CD4-positive, alpha-beta T cell treated with Interleukin-15 for 1 hour (primary cell): ENCODE measurements around the gene FMNL1.

Experiments
- DNase-seq: peaks from one replicate; pipeline ENCODE4 v3.0.0-alpha.2; 2020

FMNL1 gene, protein sequence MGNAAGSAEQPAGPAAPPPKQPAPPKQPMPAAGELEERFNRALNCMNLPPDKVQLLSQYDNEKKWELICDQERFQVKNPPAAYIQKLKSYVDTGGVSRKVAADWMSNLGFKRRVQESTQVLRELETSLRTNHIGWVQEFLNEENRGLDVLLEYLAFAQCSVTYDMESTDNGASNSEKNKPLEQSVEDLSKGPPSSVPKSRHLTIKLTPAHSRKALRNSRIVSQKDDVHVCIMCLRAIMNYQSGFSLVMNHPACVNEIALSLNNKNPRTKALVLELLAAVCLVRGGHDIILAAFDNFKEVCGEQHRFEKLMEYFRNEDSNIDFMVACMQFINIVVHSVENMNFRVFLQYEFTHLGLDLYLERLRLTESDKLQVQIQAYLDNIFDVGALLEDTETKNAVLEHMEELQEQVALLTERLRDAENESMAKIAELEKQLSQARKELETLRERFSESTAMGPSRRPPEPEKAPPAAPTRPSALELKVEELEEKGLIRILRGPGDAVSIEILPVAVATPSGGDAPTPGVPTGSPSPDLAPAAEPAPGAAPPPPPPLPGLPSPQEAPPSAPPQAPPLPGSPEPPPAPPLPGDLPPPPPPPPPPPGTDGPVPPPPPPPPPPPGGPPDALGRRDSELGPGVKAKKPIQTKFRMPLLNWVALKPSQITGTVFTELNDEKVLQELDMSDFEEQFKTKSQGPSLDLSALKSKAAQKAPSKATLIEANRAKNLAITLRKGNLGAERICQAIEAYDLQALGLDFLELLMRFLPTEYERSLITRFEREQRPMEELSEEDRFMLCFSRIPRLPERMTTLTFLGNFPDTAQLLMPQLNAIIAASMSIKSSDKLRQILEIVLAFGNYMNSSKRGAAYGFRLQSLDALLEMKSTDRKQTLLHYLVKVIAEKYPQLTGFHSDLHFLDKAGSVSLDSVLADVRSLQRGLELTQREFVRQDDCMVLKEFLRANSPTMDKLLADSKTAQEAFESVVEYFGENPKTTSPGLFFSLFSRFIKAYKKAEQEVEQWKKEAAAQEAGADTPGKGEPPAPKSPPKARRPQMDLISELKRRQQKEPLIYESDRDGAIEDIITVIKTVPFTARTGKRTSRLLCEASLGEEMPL

DNA sequence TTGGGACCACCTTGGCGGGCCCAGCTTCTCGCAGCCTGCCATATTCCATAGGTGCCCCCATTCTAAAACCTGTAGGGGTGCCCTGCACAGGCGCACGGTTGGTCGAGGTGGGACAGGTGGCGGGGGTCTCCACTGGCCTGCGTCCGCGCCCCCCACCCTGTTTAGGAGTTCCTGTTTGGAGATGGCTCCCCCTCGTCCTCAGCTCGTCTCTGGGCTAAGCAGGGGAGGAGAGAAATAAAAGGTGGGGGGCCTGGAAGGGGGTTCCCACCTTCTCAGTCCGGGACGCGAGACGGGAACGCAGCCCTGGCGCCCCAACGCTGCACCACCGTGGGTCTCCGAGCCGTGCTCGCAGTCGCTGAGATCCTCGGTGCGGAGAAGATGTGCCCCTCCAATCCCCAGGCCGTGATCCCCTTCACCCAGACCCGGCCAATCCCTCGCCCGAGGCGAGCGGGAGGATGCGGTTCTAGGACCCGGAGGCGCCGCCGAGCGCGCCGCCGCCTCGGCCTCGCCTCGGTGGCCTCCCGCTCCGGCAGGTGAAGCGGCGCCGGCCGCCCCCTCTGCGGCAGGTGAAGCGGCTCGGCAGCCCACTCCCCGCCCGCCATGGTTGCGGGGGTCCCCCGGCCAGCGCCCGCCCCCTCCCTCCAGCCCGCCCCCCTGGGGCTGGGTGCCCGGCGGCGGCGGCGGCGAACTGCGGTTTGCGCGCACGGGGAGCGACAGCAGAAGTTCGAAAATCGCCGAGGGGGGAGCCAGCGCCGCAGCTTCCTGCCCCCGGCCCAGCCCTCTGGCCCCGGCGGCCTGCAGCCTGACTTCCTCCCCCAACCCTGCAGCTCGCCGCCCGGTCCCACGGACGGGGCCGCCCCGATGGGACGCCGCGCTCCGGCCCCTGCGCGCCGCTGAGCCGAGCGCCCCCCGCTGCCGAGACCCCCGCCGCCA, at the start of gene FMNL1:
Gene FMNL1 (plus strand): TSS at position 805 of the 933 bp plus-strand sequence. CDS start 240 bp downstream, outside the sequence.
- DNase-seq, result peak; percentile 77

DNA sequence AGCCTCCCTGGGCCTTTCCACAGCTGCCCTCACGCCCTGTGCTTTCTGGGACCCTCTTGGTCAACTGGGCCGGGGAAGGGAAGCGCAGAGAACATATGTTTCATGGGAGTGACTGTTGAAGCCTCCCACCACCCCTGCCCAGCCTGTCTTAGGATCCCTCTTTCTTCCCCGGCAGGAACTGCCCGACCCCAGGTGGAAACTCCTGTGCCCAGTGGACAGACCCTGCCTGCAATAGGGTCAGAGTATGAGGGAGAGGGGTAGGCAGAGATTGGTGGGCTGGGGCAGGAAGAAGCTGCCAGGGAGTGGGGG, 49.5 kb upstream of the FMNL1 start:
- DNase-seq, result no peak

DNA sequence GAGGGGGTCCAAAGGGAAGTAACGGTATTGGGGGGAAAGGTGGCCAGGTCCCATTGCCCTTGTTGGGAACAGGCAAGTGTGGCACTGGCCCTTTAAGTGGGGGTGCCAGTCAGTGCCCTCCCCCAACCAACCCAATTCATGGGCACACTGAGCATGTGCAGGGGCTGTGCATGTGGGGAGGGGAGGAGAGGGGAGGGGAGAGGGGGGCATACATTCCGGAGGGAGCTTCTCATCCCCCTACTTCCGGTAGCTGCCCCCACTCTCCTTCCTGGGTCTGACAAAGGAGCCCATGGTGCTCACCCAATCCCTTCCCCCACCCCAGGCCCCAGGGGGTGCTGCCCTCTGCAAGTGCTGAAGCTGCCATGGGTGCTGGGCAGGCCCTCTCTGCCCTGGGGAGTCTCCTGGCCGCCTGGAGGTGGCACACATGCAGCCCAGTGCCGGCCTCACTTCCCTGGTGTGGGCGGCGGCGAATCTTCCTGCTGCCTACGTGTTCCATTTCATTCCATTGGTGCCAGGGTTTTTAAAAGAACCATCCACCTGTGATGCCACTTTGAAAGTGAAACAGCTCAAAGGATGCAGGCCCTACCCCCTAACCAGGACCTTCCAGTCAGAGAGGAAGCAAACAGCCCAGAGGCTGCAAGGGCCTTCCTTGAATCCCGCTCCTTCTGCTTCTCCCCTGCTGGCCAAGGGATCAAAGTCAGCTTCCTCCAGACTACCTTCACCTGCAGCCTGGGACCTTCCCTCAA, 49.0 kb upstream of the FMNL1 start:
- DNase-seq, result peak; percentile 38

DNA sequence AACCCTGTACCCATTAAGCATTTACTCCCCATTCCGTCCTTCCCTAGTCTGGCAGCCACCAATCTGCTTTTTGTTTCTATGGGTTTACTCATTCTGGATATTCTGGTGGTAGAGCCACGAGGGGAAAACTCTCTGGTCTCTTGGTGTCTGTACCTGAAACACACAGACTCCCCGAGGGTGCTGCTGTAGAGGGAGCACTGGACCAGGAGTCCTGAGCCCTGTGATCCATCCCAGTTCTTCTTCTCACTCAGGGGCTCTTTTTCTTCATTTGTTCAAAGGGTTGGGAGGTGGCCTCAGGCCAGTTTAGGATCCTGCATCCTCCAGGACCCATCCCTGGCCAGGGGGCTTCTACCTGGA, 45.9 kb upstream of the FMNL1 start:
- DNase-seq, result no peak

DNA sequence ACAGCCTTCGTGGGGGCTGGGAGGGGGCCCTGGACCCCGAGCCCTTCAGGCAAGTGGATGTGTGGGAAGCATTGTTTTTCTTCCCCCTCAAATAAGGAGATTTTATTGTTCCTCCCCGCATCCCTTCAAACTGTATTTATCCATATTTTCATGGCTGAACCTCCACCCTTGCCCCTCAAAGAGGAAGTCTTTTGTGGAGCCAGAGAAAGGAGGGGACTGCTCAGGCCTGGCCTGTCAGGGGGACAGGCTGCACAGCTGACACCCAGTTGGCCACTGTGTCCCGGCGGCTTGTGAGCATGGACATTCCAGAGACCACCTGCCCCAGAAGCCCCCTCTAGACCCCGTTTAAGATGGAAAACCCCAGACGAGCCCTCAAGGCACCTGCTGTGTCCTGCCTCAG, 44.1 kb upstream of the FMNL1 start:
- DNase-seq, result no peak

DNA sequence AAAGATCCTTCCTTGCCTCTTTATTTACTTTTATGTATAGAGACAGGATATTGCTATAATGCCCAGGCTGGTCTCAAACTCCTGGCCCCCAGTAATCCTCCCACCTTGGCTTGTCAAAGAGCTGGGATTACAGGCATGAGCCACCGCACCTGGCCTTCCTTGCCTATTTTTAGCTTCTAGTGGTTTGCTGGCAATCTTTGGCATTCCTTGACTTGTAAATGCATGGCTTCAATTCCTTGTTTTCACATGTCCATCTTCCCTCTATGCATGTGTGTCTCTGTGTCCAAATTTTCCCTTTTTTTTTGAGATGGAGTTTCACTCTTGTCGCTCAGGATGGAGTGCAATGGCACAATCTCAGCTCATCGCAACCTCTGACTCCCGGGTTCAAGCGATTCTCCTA, 37.5 kb upstream of the FMNL1 start:
- no peak for DNase-seq

DNA sequence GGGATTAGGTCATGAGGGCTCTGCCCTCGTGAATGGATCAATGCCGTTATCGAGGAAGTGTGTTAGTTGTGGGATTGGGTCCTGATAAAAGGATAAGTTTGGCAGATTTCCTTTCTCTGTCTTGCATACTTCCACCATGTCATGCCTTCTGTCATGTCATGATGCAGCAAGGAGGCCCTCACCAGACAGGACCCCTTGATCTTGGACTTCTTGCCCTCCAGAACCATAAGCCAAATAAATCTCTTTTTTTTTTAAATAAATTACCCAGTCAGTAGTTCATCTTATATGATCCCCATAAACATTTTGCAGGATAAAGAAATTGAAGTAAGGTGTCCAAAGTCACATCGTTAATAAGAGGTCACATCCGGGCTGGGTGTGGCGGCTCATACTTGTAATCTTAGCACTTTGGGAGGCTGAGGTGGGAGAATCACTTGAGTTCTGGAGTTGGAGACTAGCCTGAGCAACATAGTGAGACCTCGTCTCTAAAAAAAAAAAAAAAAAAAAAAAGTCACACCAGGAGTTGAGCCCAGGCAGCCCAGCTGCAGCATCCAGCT, 34.8 kb upstream of the FMNL1 start:
- DNase-seq, result no peak

DNA sequence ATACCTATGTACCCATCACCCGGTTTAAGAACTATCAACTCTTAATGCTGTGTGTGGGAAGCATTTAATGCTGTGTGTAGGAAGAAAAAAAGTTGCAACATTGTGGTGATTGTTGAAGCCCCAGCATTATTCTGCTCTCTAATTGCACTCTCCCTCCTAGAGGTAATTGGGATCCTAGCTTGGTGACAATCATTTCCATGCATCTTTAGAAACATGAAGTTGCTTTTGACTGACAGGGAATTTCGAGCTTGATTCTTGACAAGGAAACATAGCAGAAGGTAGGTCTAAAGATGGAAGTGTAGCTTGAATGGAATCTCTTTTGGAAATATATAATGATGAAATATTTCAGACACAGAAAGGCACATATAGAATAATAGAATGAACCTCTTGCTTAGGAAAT, 32.7 kb upstream of the FMNL1 start:
- DNase-seq, result no peak

DNA sequence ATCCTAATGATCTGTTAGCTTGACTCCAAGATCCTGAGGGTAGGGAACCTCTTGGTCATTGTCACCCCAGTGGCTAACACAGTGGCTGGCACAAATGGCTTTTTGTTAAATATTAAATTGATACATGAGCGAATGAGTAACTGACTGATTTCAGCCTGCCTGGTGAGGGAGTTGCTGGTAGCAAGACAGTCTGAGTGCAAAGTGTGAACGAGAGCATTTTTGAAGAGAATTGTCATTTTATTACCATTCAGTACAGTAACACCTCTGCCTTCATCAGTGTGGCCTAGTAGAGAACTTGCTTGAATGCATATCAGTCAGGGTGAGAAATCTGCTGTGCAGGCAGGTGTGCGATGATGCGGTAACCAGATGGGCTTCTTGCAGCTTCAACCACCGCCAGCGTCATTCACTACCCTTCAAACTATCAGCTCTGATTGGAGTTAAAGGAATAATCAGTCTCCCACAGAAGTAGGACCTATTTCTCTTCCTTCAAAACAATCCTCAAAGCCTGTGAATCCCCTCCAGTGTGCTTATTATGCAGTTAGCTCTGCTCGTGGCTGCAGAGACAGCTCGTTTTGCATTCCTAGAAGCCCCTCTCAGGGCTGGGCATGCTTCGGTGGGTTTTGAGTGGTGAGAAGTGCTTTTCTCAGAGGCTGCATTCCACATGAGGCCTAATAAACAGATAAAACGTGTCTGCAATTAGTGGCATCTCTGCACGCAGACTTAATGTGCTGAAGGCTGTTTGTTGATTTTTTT, 31.0 kb upstream of the FMNL1 start:
- no peak for DNase-seq

DNA sequence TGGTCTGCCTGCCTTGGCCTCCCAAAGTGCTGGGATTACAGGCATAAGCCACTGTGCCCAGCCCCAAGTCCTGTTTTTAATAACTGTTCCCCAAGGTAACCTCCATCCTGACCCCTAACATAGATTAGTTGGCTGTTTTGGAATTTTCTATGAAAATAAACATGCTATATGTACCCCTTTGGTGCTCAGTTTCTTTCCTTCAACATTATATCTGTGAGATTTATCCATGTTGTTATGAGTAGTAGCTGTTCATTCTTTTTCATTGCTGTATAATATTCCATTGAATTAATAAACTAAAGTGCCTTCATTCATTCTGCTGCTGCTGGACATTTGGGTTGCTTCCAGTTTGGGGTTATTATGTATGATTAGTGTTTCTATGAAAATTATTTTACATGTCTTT, 26.3 kb upstream of the FMNL1 start:
- no peak for DNase-seq

DNA sequence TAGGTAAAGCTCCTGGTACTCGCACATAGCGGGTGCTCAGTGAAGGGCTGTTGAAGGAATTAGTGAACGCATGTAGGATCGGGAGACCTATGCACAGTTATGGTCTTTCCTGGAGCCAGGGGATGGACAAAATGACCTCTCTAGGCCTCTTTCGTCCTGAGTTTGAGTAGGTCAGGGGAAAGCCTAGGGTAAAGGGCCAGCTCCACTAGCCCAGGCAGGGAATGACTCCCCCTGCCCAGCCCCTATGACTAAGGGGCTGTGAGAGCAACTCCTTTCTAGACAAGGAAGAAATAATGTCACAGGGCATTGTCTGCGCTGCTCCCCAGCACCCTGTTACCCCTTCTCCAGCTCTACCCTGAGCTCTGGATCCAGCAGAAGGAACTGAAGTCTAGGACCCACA, 24.6 kb upstream of the FMNL1 start:
- DNase-seq, result no peak

DNA sequence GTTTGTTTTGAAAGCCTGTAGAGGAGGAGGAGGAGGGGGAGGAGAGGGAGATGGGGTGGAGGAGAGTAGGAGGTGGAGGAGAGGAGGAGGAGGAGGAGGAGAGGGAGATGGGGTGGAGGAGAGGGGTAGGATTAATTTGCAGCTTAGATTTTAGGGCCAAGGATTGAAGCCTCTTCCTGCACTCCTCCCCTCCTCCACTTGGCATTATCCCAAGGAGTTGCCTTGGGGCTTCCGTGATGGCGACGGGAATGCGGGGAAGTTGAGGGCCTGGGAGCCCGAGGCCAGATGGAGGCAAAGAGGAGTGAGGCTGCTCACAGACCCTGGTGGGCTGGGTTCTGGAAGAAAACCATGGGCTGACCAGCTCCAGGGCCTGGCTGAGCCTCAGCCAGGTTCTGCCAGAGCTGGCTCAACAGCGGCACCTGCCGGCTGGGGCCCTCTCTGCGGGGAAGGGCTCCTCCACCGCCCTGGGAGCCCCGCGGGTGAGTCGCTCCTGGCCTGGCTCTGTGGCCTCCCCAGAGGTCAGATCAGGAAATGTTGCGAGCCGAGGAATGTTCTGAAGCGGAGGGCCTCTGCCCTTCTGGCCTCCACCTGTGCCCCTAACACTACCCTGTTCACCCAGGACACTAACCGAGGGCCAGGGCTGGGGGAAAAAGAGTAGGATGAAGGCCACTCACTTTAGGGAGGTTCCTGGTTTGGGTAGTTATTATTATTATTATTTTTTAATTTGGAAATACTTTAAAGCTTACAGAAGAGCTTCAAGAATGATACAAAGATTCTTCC, 23.9 kb upstream of the FMNL1 start:
- DNase-seq, result peak; percentile 85

DNA sequence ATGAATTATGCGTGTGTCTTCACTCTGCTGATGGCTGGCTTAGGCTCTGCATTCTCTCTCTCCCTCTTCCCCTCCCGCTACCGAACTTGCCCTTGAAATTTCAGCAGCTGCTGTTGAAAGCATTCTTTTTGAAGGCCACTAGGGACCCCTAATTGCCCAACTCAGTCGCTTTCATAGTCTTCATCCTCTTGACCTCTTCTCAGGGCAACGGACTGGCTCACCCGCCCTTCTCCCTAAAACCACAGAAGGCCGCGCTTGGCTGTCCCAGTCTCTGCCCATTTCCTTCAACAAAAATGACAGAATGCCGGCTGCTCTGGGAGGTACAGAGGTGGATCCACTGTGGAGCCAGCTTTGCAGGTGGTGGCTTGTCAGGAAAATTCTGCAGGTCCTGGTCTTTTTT, 21.0 kb upstream of the FMNL1 start:
- DNase-seq, result peak; percentile 20

DNA sequence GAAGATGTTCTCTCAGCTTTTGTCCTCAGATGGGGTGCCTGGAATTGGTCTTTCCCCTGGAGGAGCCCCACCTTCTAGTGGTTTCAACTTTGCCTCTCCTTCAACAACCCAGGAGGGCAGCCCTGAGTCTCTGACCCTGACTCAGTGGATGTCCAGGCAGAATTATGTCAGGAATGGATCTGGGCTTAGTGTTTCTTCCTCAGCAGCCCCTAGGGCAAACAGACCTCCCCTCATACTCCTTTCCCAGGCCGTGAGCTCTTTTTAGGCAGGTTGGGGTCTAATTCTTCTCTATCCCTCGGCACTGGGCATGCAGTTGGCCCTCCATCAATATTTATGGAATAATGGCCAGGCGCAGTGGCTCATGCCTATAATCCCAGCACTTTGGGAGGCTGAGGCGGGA, 20.2 kb upstream of the FMNL1 start:
- no peak for DNase-seq

DNA sequence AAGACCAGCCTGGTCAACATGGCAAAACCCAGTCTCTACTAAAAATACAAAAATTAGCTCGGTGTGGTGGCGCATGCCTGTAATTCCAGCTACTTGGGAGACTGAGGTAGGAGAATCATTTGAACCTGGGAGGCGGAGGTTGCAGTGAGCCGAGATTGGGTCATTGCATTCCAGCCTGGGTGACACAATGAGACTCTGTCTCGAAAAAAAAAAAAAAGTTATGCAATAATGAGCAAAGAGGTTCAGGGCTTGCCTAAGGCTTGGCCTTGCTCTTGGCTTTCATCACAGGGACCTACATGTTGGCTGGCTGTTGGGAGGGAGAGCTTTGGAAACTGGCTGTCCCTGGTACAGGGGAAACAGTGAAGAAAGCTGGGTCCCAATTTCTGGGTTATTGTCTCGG, 19.8 kb upstream of the FMNL1 start:
- peak; percentile 38 for DNase-seq

DNA sequence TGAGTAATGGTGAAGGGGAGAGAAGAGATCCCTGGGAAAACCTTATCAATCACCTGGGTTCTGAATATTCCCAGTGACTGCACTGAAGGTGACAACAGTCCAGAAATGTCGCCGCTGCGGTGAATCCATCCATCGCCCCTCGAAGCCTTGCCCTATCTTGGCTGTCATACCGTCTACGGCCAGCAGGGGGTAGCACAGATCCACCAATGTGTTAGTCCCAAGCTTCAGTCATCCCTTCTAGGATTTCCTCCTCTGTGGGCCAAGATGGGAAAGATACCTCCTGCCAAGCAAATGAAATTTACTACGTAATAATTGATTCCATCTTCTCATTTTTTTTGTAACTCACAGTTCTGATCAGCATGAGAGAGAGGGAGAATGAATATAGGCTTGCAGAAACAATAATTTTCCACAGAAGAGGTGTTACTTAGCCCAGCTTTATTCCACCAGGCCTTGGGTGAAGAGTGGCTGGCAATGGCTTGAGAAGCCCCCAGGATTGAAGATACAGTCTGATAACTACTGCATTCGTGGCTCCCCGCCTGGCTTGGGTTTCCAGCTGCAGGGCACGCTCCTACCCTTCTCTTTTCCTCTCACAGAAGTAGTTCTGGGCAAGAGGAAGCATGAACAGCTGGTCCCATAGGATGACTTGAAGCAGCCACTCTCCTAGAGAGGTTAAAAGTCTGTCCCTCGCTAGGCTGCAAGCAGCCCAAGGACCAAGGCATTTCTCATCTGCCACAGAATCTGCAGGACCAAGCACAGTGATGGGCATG, 2.6 kb upstream of the FMNL1 start:
- DNase-seq, result peak; percentile 76

DNA sequence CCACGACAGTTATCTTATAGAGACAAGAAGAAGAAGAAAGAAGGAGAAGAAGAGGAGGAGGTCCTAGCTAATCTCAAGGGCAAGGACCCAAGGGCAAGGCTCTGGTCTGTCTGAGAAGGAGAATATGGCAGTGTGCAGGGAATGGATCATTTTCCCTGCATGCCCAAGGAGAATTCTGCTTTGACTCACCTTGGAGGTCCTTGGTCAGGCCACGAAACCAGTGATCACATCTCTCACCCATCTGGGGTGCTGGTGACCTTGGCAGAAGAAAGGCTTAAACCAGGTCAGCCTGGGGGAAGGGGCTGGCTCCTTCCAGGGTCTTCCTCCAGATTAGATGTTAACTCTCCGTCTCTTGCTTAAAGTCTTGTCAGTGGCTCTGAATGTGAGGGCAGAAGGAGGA, 1.6 kb upstream of the FMNL1 start:
- DNase-seq, result peak; percentile 9

DNA sequence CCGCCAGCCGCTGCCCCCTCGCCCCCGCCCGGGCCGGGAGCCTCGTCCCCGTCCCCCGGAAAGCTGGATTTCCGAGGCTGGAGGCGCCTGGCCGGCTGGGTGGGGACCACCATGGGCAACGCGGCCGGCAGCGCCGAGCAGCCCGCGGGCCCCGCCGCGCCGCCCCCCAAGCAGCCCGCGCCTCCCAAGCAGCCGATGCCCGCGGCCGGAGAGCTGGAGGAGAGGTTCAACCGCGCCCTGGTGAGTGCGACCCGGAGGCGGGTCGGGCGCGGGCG, 266 bp downstream of the FMNL1 start:
- no peak for DNase-seq

DNA sequence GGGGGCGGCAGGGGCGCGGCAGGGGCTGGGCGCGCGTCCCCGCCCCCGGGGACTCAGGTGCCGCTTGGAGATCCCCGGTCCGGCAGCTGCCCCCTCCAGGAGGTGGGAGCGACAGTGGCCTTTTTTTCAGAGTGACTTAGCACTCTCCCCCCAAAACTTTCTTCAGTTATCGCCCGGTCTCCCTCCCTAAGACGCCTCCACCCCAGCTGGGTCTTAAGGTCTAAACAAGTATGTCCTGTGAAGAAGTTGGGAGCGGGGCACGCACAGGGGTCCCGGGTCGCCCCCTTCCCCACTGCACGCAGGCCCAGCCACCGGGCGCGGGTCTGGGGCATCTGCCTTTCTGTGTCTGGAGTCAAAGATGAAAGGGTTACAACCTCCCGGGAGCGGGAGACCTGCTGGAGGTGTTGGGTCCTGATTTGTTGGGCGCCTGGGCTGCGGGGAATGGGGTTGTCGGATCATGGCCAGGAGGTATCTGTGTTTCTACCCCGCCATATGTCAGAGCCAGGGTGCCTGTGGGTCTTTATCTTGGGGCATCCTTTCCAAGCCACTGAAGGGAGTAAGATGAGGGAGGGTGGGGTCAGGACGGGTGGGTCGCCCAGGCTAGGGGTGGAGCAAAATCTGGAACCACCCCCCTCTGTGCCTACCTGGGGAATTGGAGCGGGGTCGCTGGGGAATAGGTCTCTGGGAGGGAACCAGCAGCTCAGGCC, 757 bp downstream of the FMNL1 start:
- DNase-seq, result peak; percentile 68
